Measurements from ENCODE around the gene XRCC4. TPM values are rescaled to one million over a fixed set of nuclear protein-coding genes. Genes with fewer than 3 reads are reported as not detected.
A peak's percentile ranks its signal among the peaks of the same experiment; 100 is the strongest.

The XRCC4 gene
- total and polyA plus RNA-seq, 9 of the 15 experiments (the other 6 are each of a cell fraction or from before 2014, with no cell fraction given) = 13.6 to 61.6 (median 22.4) TPM

- TF ChIP-seq MYC (IDR thresholded peaks at IDR 0.05; ENCODE audit: low read depth, low read length) (peak; percentile 25; the same call in 1 of the 2 replicates), MYC (CRISPR knock-in tag; IDR thresholded peaks at IDR 0.05; ENCODE audit: borderline replicate concordance, low read depth) (no peak), SMARCE1 (IDR thresholded peaks at IDR 0.05) (0 out of 2 replicates have a peak, but pooled peaks have one; percentile 17), REST (IDR thresholded peaks at IDR 0.05; ENCODE audit: borderline replicate concordance) (peak; percentile 37; the same call in 1 of the 2 replicates), REST (CRISPR knock-in tag; IDR thresholded peaks at IDR 0.05; ENCODE audit: low read depth) (no peak), ARID1B (IDR thresholded peaks at IDR 0.05) (peak; percentile 56), ZNF766 (CRISPR knock-in tag; conservative IDR thresholded peaks at IDR 0.05) (0 out of 2 replicates have a peak, but pooled peaks have one; percentile 25), ZNF398 (CRISPR knock-in tag; IDR thresholded peaks at IDR 0.05) (no peak), ZNF121 (CRISPR knock-in tag; conservative IDR thresholded peaks at IDR 0.05) (no peak), TEAD4 (IDR thresholded peaks at IDR 0.05; ENCODE audit: low read length) (peak; percentile 12; the same call in 1 of the 2 replicates), TEAD4 (CRISPR knock-in tag; IDR thresholded peaks at IDR 0.05; ENCODE audit: borderline replicate concordance) (no peak), NBN (IDR thresholded peaks at IDR 0.05; ENCODE audit: low read depth) (no peak), TCF7 (IDR thresholded peaks at IDR 0.05; ENCODE audit: borderline replicate concordance) (0 out of 2 replicates have a peak, but pooled peaks have one; percentile 78), MLLT1 (IDR thresholded peaks at IDR 0.05) (no peak), YY1 (IDR thresholded peaks at IDR 0.05; ENCODE audit: borderline replicate concordance in 1 of 3, control insufficient read depth in 1 of 3, extremely low read depth in 1 of 3, insufficient read depth in 3 of 3, insufficient read length in 1 of 3, insufficient replicate concordance in 2 of 3, low read depth in 1 of 3, low read length in 2 of 3) (no peak)
- TF ChIP-seq, protein P1, sequence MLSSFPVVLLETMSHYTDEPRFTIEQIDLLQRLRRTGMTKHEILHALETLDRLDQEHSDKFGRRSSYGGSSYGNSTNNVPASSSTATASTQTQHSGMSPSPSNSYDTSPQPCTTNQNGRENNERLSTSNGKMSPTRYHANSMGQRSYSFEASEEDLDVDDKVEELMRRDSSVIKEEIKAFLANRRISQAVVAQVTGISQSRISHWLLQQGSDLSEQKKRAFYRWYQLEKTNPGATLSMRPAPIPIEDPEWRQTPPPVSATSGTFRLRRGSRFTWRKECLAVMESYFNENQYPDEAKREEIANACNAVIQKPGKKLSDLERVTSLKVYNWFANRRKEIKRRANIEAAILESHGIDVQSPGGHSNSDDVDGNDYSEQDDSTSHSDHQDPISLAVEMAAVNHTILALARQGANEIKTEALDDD (IDR thresholded peaks at IDR 0.05) = peak; percentile 96
Observed at GRCh38 chr5:83360573-83360972, 283.2 kb downstream of the XRCC4 start (continued).
